Globus pallidus (tissue), 1 donor: Measurements from ENCODE around the gene CDC42BPB.

Experiments
- DNase-seq: peaks from one replicate; pipeline ENCODE4 v3.0.0-alpha.2; 2015; ENCODE audit warnings: low spot score

CDC42BPB gene

DNA sequence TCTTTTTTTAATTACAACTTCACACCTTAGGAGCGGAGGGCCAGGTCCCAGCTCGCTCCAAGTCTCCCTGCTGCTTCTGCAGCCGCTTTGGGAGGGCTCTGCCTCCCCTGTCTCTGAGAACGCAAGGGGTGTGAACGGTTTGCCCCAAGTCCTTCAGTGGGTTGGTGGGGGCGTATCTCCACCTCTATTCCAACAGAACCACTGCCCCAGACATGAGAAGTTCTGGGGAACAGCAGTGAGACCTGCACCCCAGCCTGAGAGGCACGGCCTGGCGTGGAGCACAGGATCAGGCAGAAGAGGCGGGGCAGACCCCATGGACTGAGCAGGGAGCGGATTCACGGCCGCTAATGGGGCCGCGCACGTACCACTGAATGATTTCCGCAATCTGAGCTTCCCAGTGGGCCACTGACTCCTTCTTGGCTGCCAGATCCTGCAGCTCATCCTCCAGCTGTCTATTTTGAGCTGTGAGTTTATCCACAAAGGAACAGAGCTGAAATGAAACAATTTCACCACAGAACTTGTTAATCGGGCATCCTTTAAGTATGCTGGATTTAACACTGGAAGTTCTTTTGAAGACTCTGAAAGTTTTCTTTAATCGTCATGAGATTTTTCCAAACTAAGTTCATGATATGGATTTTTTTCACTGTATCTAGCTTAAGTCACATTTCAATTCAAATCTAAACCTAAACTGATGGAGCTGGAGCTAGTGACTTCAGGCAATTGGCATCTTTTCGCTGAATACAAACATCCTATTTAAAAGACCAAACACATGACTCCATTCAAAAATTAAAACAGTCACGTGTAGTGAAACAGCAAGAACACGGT is 90.5 kb downstream of the CDC42BPB start:
- no peak for DNase-seq

DNA sequence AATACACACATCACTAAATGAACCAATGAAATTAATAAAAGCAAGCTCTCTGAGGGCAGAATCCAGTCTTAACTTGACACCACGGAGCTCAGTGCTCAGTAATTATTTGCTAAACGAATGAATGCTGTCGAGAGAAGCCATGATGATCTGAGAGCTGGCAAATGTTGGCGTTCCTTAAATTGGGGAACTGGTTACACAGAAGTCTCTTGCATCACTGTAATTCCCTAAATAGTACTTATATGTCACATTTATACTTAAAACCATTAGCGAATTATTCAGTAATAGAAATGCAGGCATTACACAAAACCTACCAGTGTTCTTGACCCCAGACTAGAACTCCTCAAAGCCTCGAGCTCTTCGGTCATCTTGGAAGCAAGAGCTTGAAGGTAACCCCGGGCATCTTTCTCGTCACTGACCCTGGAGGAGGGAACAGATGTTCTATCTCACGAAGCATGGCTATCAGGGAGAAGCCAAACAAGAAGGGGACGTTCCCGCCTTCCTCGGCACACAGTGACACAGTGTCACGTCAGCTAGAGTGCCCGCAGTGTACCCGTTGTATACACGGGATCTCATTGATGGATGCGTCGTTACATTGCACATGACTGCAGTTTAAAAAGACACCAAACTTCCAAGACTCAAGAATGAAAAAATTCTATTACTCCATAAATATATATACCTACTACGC is 91.2 kb downstream of the CDC42BPB start:
- DNase-seq = no peak

DNA sequence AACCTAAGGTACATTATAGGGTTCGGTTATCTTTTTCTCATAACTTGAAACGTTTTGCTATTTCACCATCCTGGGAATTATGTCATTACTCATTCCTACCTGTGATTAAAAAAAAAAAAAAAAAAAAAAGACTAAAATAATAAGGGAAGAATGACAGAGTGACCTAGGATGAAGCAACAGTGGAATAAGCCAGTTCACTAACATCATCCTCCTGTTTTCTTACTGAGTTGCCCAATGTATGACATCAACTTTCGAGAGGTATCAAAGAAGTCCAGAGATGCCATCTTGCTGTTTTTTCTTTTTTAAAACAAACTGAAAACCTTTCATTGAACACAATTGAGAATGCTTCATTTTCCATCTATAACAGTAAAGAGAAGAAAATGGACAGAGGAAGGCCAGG is 92.1 kb downstream of the CDC42BPB start:
- DNase-seq = no peak

DNA sequence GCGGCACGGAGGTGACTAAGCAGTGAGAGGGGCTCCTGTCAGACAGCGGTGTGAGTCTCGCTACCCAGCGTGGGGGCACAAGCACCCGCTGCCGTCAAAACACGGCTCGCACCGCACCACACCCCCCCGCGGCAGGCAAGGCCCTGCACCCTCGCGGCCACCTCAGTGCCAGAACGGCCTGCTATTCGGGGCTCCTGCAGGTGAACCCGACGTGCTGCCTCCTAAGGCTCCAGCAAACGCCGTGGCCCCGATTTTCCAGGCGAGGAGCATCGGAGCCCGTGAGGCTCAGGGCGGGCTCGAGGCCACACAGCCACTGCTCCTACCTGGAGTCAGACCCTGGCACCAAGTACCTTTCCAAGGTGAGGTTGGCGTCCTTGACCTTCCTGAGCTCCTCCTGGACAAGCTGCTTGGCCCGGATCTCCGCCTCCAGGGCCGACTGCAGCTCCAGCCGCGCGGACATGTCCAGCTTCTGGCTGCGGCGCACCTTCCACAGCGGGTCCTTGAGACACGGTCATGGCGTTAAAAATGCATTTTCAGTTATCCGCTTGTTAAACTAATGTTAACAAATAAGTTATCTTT is 93.1 kb downstream of the CDC42BPB start:
- no peak for DNase-seq

DNA sequence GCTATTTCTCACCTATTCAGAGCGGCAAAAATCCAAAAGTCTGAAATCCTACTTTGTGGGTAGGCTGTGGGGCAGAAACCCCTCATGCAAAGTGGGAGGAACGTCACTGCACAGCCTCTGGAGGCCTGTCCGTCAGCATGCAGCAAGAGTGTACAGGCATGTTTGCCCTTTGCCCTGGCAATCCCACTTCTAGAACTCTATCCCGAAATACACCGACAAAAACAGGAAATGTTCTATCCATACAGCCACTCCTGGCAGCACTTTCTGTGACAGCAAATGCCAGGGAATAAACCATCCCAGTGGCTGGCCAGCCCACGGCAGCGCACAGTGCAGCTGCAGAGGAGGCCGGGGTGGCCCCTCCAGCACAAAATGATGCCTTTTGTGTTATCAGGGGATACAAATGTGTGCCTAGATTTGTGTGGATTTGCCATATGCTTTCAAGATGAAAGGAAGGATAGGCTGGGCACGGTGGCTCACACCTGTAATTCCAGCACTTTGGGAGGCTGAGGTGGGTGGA is 95.2 kb downstream of the CDC42BPB start:
- no peak for DNase-seq

DNA sequence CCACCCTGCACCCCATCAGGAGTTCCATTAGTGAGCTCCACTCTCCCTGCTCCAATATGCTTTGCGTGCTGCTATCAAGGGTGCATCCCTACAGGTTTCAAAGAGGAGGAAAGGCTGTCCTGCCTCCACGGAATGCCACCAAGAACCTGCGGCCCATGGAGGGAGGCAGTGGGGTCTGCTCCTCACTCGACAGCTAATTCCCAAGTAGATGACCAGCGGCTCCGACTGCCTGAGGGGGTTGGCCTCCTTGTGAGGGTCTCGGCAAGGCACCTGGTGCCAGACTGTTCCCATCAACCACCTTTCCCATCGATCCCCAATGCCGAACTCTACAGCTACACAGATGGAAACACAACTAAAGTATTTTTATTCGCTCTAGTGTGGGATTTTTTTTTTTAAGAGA is 98.9 kb downstream of the CDC42BPB start:
- DNase-seq = no peak

DNA sequence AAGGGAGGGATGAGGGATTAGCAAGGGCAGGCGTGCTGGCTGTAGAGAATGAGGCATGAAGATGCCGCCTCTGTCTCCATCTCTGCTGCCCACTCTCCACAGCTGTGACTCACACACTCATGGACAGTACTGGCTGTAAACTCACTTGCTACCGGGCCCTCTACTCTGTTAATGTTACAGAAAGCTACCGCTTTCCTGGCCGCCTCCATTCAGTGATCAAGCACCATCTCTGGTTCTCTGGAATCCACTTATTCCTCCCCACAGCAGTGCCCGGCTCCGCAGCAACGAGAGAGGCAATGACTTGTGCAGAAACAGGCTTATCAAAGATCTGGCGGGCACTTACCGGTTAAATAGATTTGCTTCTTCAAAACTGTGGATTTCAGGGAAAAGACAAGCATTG is 100.1 kb downstream of the CDC42BPB start:
- DNase-seq = no peak

DNA sequence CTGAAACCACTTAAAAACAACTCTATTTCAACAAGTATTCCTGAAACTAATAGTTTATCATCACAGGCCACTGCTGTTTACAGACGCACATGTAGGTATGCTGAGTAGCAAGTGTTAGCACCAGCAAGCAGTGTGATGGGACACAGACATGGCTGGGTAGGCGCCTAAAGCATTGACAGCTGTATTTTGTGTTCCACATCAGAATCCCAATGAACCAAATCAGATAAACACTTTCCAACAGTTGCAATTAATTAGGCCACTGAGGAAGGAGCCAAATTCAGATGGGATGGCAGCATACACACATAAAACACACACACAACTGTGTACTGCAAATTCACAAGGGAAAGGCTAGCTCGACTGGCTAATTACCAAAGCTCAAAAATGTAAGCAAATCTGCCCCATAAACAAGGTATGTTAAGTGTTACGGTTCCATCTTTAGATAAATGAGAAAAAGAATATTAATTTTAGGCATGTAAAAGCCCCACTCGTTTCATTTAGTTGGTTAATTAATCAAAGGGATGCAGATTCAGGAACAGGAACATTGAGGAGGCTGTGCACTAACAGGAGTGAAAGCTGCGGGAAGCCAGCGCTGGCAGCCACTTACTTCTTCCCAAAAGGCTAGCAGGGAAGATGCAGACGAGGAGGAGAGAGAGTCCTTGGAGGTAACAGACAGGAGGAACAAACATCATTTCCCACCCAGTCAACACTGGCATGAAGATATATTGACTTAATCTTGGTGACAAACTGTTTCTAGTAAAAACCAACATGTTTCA is 101.5 kb downstream of the CDC42BPB start:
- DNase-seq = no peak

DNA sequence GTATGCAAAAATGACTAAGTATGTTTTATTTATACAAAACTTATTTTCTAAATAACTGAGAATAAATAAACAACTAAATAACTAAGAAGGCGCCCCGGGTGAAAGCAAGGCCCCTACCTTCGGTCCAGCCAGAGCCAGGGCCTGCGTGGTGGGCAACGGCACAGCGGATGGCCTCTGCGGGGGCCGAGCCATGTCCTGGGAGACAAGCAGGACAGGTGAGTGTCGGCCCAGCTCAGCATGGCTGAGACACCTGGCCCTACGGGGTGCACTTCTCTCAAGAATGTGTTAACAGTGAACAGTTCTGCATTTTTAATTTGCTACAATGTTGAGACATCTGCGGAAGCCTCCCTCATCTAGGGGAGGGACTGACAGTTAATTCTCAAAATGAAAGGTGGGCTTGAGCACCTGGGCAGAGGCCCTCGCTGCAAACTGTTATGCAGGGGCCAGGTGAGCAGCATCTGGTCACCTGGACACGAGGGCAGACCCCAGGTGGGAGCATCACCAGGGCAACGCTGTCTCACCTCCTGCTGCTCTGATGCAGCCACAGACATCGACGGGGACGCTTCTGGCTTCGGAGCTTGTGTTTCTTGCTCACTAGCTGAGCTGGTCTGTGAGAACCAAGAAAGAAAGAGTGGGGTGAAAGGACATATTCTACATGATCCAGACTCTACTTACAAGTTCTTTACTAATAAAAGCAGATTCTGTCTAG is 103.1 kb downstream of the CDC42BPB start:
- DNase-seq = no peak

DNA sequence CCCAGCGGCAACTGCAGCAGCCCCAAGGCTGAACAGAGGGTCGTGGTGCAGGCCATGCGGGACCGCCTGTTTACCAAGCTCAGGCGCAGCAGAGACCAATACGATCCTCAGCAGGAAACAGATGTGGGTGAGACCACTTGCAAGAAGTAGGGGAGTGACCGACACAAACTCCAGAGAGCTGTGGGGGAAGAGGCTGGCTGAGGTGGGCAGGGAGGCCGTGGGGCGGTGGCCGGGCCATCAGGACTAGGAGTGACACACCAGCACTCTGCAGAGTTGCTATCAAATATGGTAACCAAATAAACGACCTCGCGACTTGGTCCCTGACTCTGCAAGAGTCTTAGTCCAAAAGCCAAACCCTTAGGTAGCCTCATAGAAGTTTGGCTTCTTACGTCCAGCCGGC is 104.2 kb downstream of the CDC42BPB start:
- DNase-seq = no peak

DNA sequence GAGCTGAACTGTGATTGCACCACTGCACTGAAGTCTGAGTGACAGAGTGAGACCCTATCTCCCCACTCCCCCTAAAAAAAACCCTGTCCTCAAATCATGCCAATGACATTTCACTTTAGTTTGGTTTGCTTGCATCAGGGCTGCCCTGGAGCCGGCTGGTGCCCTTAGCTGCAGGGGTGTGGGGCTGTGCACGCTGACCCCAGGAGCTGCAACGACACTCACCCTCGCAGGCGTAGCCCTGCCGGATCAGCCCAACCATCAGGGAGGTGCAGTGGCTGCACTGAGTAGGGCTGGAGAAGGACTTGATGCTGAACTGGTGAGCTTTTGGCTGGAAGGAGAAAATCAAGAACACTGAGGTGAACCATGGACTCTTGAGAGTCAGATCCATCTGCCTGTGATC is 105.1 kb downstream of the CDC42BPB start:
- DNase-seq = no peak

DNA sequence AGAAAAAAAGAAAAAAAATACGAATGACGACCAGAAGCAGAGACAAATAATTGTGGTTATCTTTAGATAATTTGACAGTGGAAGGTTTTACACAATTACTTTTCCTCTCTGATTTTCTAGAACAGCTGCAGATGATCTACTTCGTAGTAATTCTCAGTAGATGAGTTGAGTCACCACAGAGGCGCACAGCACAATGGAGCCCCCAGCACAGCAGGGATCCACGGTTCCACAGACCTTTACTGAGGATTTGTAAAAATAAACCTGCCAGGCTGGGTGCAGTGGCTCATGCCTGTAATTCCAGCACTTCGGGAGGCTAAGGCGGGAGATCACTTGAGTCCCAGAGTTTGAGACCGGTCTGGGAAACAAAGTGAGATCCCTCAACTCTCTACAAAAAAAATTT is 105.5 kb downstream of the CDC42BPB start:
- no peak for DNase-seq

DNA sequence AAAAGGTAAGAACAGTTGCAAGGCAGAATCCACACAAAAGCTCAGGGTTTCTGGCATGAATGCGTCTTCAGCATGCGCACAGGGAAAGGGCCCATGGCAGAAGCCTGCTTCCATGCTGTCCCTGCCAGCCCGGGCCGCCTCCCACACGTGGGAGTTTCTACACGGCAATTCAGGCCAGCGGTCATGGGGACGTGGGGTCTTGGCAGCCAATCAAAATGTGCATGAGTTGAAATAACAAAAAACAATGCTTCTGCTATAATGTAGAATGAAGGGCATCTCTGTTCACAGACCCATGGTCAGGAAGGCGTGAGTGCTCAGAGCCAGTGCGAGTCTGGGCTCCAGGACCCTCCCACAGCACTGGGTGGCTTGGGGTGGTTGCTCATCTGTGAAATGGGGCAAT is 106.3 kb downstream of the CDC42BPB start:
- DNase-seq = peak; percentile 96

DNA sequence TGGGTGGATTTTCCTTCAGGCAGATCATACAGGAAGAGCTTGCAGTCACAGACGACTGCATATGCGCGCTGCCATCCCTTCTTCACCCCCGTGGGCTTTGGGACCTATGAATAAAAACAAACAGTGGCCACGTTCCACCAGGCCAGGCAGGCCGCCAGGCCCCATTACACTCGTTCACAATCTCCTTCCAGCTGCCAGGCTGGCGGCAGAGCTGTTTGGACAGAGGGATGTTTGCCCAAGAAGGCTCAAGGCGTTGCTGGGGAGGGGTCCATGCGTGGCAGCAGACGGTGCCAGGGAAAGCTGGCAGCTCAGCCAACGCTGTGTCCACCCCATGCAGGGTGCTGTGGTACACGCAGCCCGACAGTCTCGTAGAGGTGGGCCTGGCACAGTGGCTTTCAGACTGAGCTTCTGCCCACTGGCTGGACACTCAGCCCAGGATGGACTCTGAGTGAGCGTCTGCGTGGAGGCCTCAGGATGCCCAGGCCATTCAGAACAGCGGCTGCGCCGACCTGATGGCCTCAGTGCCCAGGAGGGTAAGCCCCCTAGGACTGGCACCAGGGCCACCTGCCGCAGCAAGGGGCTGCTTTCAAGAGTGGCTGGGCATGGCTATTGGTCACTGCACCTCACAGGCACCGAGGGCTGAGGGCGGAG is 107.4 kb downstream of the CDC42BPB start:
- DNase-seq = peak; percentile 90

DNA sequence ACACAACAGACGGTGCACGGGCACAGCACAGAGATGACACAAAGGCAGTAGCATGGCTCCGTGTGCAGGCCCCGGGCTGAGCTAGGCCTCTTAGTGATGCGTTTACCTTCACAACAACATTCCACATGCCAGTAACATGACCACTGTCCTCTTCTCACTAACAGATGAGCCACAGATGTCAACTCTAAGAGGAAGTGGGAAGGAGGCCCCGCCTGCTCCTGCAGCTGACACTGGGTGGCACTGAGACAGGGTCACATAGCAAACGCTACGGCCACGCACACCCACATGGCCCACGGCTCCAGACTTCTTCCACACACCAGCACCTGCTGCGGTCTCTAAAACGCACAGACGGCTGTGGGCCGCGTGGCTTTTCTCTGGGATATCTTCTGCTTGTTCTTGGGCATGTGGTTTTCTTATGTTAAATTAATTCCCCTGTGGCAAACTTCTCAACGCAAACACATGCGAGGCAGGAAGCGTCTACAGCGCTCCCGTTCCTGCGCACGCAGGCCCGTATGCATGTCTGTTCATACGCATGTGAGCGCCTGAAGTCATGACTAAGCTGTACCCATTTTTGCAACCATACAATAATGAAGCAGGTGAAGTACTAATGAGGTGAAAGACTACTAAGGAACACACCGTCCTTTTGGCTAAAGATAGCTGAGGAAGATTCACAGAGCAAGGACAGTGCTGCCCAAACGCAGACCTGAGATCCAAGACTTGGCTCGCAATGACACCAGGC is 108.1 kb downstream of the CDC42BPB start:
- no peak for DNase-seq

DNA sequence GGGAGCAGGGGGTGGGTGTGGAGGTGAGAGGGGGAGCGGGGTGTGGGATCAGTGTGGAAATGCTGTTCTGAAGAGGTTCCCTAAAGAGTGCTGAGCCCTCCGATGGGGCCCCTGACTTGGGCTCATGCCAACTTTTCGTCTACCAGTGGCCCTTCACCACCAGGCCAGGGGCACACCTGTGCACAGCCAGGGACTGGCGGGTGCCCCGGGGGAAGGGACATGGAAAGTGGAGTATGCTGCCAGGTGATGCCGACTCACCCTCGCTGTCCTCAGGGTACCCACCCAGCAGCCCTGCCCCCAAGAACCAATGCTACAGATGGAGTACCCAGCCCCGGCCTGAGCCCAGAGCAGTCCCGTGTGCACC is 108.7 kb downstream of the CDC42BPB start:
- no peak for DNase-seq

DNA sequence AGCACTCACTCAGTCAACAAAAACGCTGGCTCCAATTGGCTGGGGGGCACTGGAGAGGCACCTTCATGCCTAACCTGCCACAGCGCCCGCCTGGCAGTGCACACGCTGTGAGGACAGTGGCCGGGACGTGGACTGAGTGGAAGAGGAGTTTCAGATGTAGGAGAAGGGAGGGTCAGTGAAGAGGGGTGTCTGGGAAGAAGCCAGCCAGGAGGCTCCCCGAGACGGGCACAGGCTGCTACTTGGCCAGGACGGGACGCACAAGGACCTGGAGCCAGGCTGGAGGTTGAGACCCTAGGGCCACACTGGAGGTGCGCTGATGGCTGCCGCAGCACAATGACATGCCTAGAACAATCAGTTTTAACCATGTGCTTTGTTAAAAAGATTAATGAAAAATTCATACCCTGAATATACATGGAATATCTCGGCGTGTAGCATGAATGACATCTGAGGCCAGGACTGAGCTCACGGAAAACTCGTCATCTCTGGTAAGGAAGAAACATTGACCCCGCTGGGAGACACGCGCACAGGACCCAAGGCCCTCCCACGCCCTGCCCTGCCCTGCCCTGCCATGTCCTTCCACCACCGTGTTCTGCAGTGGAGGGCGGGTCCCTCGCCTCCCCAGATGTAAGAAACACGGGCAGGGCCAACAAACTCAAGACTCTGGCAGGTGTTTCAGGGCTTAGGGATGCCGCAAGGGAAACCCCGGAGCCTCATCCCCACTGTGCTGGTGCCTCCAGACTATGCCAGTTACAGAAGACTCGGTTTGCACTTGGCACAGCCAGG is 109.8 kb downstream of the CDC42BPB start:
- DNase-seq = no peak

DNA sequence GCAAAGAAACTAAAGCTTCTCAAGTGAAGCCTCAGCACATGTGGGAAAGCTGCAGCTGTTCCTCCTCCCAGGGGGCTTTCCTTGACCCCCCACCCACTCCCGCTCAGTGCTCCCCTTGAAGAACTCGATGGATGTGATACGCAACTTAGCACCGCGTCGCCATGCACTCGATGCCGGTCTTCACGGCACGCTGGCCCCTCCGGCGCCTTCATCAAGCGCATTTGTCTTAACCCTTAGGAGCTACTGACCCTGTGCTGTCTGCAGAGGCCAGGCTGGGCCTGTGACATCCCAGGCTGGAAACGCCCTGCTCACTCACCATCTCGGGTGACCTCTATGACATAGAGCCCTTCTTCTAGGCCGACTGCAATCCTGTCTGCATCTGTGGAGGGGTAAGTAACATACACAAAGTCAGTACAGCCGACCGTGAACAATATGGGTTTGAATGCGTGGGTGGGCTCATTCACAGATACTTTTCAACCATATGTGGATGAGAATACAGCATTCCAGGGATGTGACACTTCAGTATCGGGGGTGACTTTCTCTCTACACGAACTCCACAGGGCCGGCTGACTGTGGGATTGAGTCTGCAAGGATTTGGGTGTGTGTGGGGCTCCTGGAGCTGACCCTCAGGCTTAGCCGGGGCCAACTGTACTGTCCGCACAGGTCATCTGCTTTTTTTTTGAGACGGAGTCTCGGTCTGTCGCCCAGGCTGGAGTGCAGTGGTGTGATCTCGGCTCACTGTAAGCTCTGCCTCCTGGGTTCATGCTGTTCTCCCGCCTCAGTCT is 111.8 kb downstream of the CDC42BPB start:
- no peak for DNase-seq
